Measurements from ENCODE around the gene NSMCE4A.

DNA sequence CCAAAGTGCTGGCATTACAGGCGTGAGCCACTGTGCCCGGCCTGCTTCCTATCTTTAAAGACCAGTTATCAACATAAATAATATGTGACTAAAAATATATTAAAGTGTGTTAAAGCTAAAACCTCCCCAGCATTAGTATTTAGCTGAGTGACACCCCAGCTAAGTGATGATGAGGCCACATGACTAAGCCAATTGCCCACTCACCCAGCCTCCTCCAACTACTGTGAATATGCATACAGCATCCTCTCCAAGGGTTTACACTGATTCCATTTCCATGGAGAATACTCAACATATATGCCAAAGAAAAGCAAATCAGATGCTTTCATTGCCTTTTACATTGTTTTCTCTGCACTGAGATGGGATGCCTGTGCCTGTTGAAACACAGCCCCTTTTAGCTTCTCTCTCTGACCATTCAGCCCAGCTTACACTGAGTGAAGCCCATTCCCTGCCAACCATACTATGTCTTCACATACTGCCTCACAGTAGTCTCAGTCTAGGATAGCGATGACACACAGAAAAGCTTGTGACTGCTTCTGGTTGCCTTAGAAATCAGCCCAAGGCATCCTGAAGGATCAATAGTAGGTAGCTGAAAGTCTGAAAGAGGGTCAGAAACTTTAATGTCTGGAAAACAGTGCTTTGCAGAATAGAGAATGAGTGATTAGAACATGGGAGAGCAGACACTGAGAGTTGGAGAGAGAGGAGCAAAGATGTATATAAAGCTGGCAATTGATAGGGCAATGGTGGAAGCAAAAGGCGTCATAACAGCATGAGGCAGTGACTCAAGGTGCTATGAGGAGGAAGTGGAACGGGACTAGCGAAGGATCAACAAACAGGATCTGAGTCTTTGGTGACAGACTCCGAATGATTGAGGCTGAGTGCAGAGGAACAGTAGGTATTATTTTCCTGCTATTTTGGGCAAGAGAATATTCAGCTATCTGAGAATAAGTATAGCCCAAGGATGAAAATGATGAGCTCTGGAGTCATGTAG is 27.4 kb downstream of the NSMCE4A start:
- TF ChIP-seq CTCF (IDR thresholded peaks at IDR 0.05; ENCODE audit: insufficient read depth, low read depth, low read length): no peak
- TF ChIP-seq EZH2 (IDR thresholded peaks at IDR 0.05; ENCODE audit: insufficient read depth, low read length): no peak

Data from astrocyte (in vitro differentiated cells and primary cell).